ENCODE measurements around the gene TXN2. TPM values are rescaled to one million over a fixed set of nuclear protein-coding genes. Genes with fewer than 3 reads are reported as not detected.

TXN2 gene, protein sequence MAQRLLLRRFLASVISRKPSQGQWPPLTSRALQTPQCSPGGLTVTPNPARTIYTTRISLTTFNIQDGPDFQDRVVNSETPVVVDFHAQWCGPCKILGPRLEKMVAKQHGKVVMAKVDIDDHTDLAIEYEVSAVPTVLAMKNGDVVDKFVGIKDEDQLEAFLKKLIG
- 10.6 and 12.6 TPM in 2 replicates for total RNA-seq

DNA sequence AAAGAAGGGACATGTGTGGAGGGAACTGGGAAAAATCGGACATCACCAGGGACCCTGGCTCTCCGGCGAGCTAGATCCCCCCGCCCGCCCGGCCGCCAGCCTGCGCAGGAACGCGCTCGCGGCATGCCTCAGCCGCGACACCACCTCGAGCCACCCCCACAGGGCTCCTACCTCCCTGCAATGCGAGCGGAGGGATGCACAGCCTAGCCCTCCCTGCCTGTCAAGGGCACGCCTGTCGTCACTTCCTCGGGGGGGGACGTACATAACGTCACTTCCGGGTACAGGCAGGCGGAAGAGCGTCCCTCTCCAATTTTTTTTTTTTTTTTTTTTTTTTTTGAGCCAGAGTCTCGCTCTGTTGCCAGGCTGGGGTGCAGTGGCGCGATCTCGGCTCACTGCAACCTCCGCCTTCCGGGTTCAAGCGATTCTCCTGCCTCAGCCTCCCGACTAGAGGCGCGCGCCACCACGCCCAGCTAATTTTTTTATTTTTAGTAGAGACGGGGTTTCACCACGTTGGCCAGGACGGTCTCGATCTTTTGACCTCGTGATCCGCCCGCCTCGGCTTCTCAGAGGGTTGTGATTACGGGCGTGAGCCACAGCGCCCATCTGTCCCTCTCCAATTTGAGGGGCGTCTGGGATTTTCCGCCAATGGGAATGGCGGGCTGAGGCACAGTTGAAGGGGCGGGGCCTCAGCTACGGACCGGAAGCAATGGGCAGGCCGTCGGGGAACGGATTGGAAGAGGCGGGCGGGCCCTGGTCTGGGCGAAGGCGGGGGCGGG lies at the start of gene TXN2:
Gene TXN2, minus strand, starts transcription at position 248 of the 776 bp plus-strand sequence. CDS start 803 bp downstream, outside the sequence.

DNA sequence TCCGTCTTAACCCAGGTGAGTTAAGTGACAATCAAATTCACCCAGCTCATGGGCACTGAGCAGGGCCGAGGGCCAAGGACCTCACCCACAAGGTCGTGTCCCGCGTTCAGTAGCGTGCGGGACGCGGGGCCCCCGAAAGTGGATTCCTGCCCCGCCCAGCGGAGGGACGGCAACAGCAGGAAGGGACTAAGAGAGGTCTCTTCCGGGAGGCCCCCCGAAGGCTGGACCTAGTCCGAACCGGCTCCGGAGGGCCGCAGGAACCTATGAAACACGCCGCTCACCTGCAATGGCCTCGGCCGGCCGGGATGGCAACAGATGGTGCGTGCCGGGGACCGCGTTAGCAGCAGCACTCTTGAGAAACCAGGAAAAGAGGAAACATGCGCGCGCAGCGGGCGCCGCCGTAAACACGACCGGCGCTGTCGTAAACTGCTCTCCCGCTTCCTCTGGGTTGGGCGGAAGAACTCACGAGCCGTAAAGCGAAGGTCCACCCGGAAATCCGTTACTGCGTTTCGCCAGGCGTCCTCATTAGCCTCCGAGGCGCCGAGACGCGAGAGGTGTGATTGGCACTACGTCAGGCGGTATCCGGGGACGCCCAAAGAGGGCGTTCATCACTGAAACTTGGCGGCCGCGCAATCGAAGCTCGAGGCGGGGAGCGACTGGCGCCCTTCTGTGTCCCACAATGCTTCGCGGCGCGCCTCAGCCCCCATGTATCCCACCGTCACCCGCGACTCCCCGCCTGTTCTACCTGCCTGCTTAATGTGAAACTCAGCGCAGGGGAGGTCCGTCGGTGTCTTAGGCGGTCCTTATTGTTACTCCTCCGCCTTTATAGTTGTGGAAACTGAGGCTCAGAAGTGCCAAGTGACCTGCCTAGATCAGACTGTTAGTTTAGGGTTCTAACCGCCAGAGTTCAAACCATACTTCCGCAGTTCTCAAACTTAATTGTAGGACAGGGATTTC lies 47.6 kb upstream of the TXN2 start, which contains the start of gene EIF3D:
Gene EIF3D, minus strand, starts transcription at position 372 of the 957 bp plus-strand sequence. CDS start 3,045 bp downstream, outside the sequence.

DNA sequence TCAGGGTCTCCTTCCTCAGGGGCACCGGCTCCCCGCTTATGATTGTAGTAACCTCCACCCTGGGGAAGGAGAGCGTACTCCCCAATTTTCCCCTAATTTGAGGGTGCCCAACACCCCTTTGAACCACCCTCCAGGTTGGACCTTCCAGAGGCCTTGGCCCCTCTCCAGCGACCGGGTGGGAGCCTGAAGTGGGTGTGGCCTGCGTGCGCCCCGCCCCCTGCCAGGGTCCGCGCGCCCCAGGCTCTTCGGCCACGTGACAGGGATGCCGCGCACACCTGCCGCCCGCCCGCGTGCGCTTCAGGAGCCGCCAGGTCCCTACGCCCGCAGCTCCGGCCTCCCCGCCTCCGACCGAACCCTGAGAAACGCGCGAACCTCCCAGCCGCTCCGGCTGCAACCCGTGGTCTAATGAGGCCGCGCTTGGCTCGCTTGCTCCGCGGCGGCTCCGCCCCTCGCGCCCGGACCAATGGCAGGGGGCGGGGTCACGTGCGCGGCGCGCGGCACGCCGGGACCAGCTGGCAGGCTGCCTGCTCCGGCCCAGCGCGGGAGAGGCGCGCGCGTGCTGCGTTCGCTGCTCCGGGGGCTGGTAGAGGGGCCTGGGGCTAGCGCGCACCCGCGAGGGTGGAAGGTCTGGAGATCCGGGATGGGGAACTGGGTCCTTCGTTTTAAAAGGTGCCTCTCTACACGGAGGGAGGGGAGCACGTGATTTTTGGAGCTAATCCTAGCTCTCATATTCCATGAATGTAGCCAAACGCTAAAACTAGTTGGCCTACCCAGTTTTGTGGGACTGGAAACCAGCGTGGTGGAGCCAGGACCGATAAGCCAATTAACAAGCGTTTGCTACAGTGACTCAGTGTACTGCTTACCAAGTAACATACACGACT lies 25.4 kb upstream of the TXN2 start, which contains the start of gene FOXRED2:
Gene FOXRED2, minus strand, starts transcription at position 404 of the 881 bp plus-strand sequence. CDS start 618 bp downstream, outside the sequence.

Other genes starting within 250 kb of the TXN2 start
- gene APOL2, start 242.1 kb downstream of the TXN2 start, total RNA-seq = 9.6 and 47.2 TPM in 2 replicates
- 7.2 and 56.9 TPM in 2 replicates for gene APOL1, start 228.5 kb downstream of the TXN2 start, total RNA-seq
- gene MYH9, start 93.7 kb downstream of the TXN2 start, total RNA-seq = 215 and 642 TPM in 2 replicates
- 2.2 and 3.4 TPM in 2 replicates for gene FOXRED2, start 25.4 kb upstream of the TXN2 start, total RNA-seq
- 718 and 779 TPM in 2 replicates for gene EIF3D, start 47.5 kb upstream of the TXN2 start, total RNA-seq
- gene CACNG2, start 222.1 kb upstream of the TXN2 start, total RNA-seq = not detected in 2 replicates